A549 (cell line): ENCODE data around the gene SLC35B4. TPM values are rescaled to one million over a fixed set of nuclear protein-coding genes. Genes with fewer than 3 reads are reported as not detected.
A peak's percentile ranks its signal among the peaks of the same experiment; 100 is the strongest.

Source experiments
- ATAC-seq, 2 experiments: fragments of 200-7000 bp in 1 of 2; fragments of >200 bp in 1 of 2; cut with Nextera tagmentation in 1 of 2; cut with Tn5 transposase in 1 of 2; 3 replicates each; pipeline versions ENCODE4 v1.8.0 to v1.9.1; 2018 to 2020; ENCODE audit warnings: mild to moderate bottlenecking in 1 of 2, moderate library complexity in 1 of 2
- CTCF ChIA-PET: fragments of 300-600 bp; sonication (Branson Sonifier 250); formaldehyde crosslinking; extraction: SDS; loops from one replicate; lab custom pipeline; 2021; ENCODE audit warnings: antibody characterized with exemption, inconsistent platforms; lab: Yijun Ruan, JAX
- POLR2A ChIA-PET: fragments of 350-600 bp; formaldehyde crosslinking; extraction: SDS; loops from one replicate; lab custom pipeline; 2021; ENCODE audit warnings: antibody characterized with exemption, inconsistent platforms; lab: Yijun Ruan, JAX
- DNase-seq, 2 experiments: peaks; one replicate each; pipeline versions ENCODE4 v3.0.0 to v3.0.0-alpha.2; 2011 to 2016; ENCODE audit warnings: low read depth in 1 of 2, low spot score in 1 of 2
- FAIRE-seq: peaks from 2 replicates; lab custom pipeline; 2011; peaks lifted over from hg19 to GRCh38; lab: Jason Lieb, UNC
- H3K27ac ChIP-seq, 2 experiments: fragments of >200 bp; sonication (Bioruptor Twin); formaldehyde crosslinking; 3 replicates each; pipeline ENCODE4 v1.5.1; 2016 to 2017
- H3K4me1 ChIP-seq: fragments of >200 bp; sonication (Bioruptor Twin); formaldehyde crosslinking; 3 replicates; pipeline ENCODE4 v1.6.1; 2016
- H3K4me2 ChIP-seq: fragments of >200 bp; sonication (Bioruptor Twin); formaldehyde crosslinking; 3 replicates; pipeline ENCODE4 v1.6.1; 2016
- H3K4me3 ChIP-seq: fragments of >200 bp; sonication (Bioruptor Twin); formaldehyde crosslinking; 3 replicates; pipeline ENCODE4 v1.5.1; 2016
- H3K9me3 ChIP-seq: fragments of >200 bp; sonication (Bioruptor Twin); formaldehyde crosslinking; 3 replicates; pipeline ENCODE4 v1.6.1; 2016
- CHD2 ChIP-seq: fragments of 150-350 bp; IDR thresholded peaks from 2 replicates; pipeline ENCODE4 v1.6.1; 2014; ENCODE audit warnings: low read length; ENCODE audit not compliant: partially characterized antibody
- CHD4 ChIP-seq: fragments of 200-600 bp; sonication (generic); IDR thresholded peaks from 2 replicates; pipeline ENCODE4 v1.6.1; 2016; ENCODE audit warnings: antibody characterized with exemption, mild to moderate bottlenecking, borderline replicate concordance
- CTCF ChIP-seq: fragments of >200 bp; sonication (Bioruptor Twin); formaldehyde crosslinking; IDR thresholded peaks from 3 replicates; pipeline ENCODE4 v1.5.1; 2016
- E2F6 ChIP-seq: IDR thresholded peaks from 2 replicates; pipeline ENCODE4 v1.6.1; 2012; ENCODE audit warnings: low read depth, borderline replicate concordance
- EP300 ChIP-seq, 2 experiments: fragments of >200 bp; sonication (Bioruptor Twin); formaldehyde crosslinking; IDR thresholded peaks; 2 replicates in 1 of 2; 3 replicates in 1 of 2; pipeline ENCODE4 v1.6.1; 2016 to 2017
- ESRRA ChIP-seq: fragments of 150-350 bp; IDR thresholded peaks from 2 replicates; pipeline ENCODE4 v1.6.1; 2014; ENCODE audit warnings: mild to moderate bottlenecking, low read length, borderline replicate concordance
- FOSB ChIP-seq: fragments of 250-450 bp; sonication (Bioruptor Pico); IDR thresholded peaks from 2 replicates; pipeline ENCODE4 v1.5.0; 2020; ENCODE audit warnings: mild to moderate bottlenecking, moderate library complexity
- FOXS1 ChIP-seq: fragments of 250-450 bp; sonication (Bioruptor Pico); IDR thresholded peaks from 2 replicates; pipeline ENCODE4 v1.5.0; 2020; ENCODE audit warnings: mild to moderate bottlenecking, moderate library complexity
- GATA3 ChIP-seq: IDR thresholded peaks from 2 replicates; pipeline ENCODE4 v1.6.1; 2012; ENCODE audit warnings: borderline replicate concordance
- HES2 ChIP-seq: fragments of >200 bp; sonication (Bioruptor Twin); formaldehyde crosslinking; IDR thresholded peaks from 2 replicates; pipeline ENCODE4 v1.6.1; 2016
- HEYL ChIP-seq: fragments of 250-450 bp; sonication (Bioruptor Pico); IDR thresholded peaks from 2 replicates; pipeline ENCODE4 v1.8.0; 2021; ENCODE audit warnings: mild to moderate bottlenecking, moderate library complexity
- HOXB5 ChIP-seq: fragments of 250-450 bp; sonication (Bioruptor Pico); IDR thresholded peaks from 2 replicates; pipeline ENCODE4 v1.5.0; 2020; ENCODE audit warnings: mild to moderate bottlenecking, moderate library complexity
- JUN ChIP-seq, 2 experiments: fragments of >200 bp; sonication (Bioruptor Twin); formaldehyde crosslinking; IDR thresholded peaks; 2 replicates in 1 of 2; 3 replicates in 1 of 2; pipeline ENCODE4 v1.6.1; 2016 to 2017
- JUNB ChIP-seq: fragments of >200 bp; sonication (Bioruptor Twin); formaldehyde crosslinking; IDR thresholded peaks from 2 replicates; pipeline ENCODE4 v1.6.1; 2016
- KDM1A ChIP-seq: fragments of 200-600 bp; sonication (generic); IDR thresholded peaks from 2 replicates; pipeline ENCODE4 v1.6.1; 2016; ENCODE audit warnings: low read depth, mild to moderate bottlenecking
- MAFK ChIP-seq: fragments of 450-650 bp; IDR thresholded peaks from 2 replicates; pipeline ENCODE4 v1.6.1; 2014; ENCODE audit not compliant: partially characterized antibody
- PBX3 ChIP-seq: IDR thresholded peaks from 2 replicates; pipeline ENCODE4 v1.6.1; 2012
- POLR2A ChIP-seq: IDR thresholded peaks from 2 replicates; pipeline ENCODE4 v1.6.1; 2012; ENCODE audit warnings: mild to moderate bottlenecking, low read length
- RAD21 ChIP-seq, 2 experiments: fragments of >200 bp in 1 of 2; sonication (Bioruptor Twin) in 1 of 2; formaldehyde crosslinking in 1 of 2; IDR thresholded peaks in 1 of 2; conservative IDR thresholded peaks in 1 of 2; 2 replicates in 1 of 2; 3 replicates in 1 of 2; pipeline ENCODE4 v1.6.1; 2012 to 2018; ENCODE audit warnings: inconsistent platforms in 1 of 2
- REST ChIP-seq: fragments of 200-600 bp; sonication (generic); IDR thresholded peaks from 2 replicates; pipeline ENCODE4 v1.6.1; 2016; ENCODE audit warnings: antibody characterized with exemption, mild to moderate bottlenecking, moderate library complexity
- SMC3 ChIP-seq: fragments of >200 bp; sonication (Bioruptor Twin); formaldehyde crosslinking; IDR thresholded peaks from 3 replicates; pipeline ENCODE4 v1.6.1; 2018; ENCODE audit warnings: inconsistent platforms
- SREBF2 ChIP-seq: fragments of 450-650 bp; IDR thresholded peaks from 2 replicates; pipeline ENCODE4 v1.6.1; 2014; ENCODE audit warnings: mild to moderate bottlenecking, moderate library complexity
- ZFP36 ChIP-seq: fragments of 450-650 bp; IDR thresholded peaks from 2 replicates; pipeline ENCODE4 v1.6.1; 2014; ENCODE audit warnings: borderline replicate concordance; ENCODE audit not compliant: partially characterized antibody
- ZNF302 ChIP-seq: fragments of 250-450 bp; sonication (Bioruptor Pico); IDR thresholded peaks from 2 replicates; pipeline ENCODE4 v1.9.0; 2021; ENCODE audit warnings: inconsistent platforms, mild to moderate bottlenecking, moderate library complexity
- WGBS: methylation state at CpG from one replicate; pipeline ENCODE4 v1.1.6; 2017; ENCODE audit errors: missing lambda C conversion rate; 5-methylcytosine and 5-hydroxymethylcytosine counted together
- polyA plus RNA-seq, 4 experiments: library from polyadenylated mRNA; depleted of rRNA in 3 of 4; stranded (reverse); fragments of >200 nt; fragmentation: RNase III in 1 of 4; extraction: RNeasy Plus Mini Kit Qiagen cat#74134 plus additional on column Dnase treatment in 1 of 4; gene quantifications; 2 replicates in 3 of 4; 3 replicates in 1 of 4; pipeline ENCODE4 v1.2.3, GENCODE V29; 2011 to 2017

The SLC35B4 gene
- polyA plus RNA-seq, 2 of the 4 experiments (the other 2 are of a cell fraction), result 32.8 to 73.0 TPM

GRCh38 chr7:134262322-134262721, 54.4 kb downstream of the SLC35B4 start:
- no peaks in the 10 kb centered on the region for H3K4me1 ChIP-seq
- DNase-seq (no peak), ATAC-seq (no peak), FAIRE-seq (no peak)
- no peak overlapping the region for H3K4me2 ChIP-seq
- no peak overlapping the region for H3K4me3 ChIP-seq
- peaks cover 3% of the 10 kb centered on the region; the same call in 2 of the 3 replicates for H3K9me3 ChIP-seq
- 85% methylated on average over 4 of the region's 4 CpGs for WGBS
- ChIA-PET POLR2A (no interaction called here), CTCF (interaction anchor here (1.7 kb wide), 1 partner anchor 158 kb away, joined by 3 read pairs; no protein-coding TSS in a partner anchor)
- TF ChIP-seq MAFK, result peak; percentile 81
- no peak for TF ChIP-seq CHD4
- TF ChIP-seq ZFP36, result no peak
- TF ChIP-seq, all 56 proteins: peak for 1
- no peak overlapping the region for H3K27ac ChIP-seq

GRCh38 chr7:134255814-134256213, 60.9 kb downstream of the SLC35B4 start:
- no peak overlapping the region for H3K27ac ChIP-seq
- WGBS, result 56% methylated on average over 5 of the region's 5 CpGs
- peak in 1 of 2 experiments; percentile 24 for DNase-seq
- no peaks in the 10 kb centered on the region for H3K4me1 ChIP-seq
- no peak overlapping the region for H3K4me3 ChIP-seq
- TF ChIP-seq CHD2 (no peak), RAD21 (conservative IDR thresholded peaks at IDR 0.05 in 1 of 2, IDR thresholded peaks at IDR 0.05 in 1 of 2) (peak in 1 of 2 experiments; percentile 38; a peak in 1 of 5 replicates)
- TF ChIP-seq, all 56 proteins: peak for 1
- ChIA-PET POLR2A (no interaction called here), CTCF (interaction anchor here (0.6 to 1.4 kb wide), 4 partner anchors 22 to 256 kb away, joined by 3 to 6 read pairs (median 4); no protein-coding TSS in a partner anchor)
- Histone ChIP-seq H3K9me3 (peaks cover 3% of the 10 kb centered on the region; the same call in 1 of the 3 replicates), H3K4me2 (no peak overlapping the region)
- FAIRE-seq (no peak), ATAC-seq (no peak; a peak in 1 of 6 replicates)

GRCh38 chr7:134254311-134254710, 62.4 kb downstream of the SLC35B4 start:
- no peak for FAIRE-seq
- TF ChIP-seq HEYL (CRISPR knock-in tag) (no peak), JUNB (no peak), ZFP36 (no peak), REST (no peak), ZNF302 (CRISPR knock-in tag) (no peak), FOSB (no peak), POLR2A (no peak), GATA3 (no peak), SREBF2 (no peak), CTCF (peak; percentile 28; the same call in 2 of the 3 replicates), HES2 (no peak), JUN (IDR thresholded peaks at IDR 0.05) (no peak), CHD2 (no peak), PBX3 (no peak), EP300 (IDR thresholded peaks at IDR 0.05) (no peak), SMC3 (0 out of 3 replicates have a peak, but pooled peaks have one; percentile 28), HOXB5 (no peak), FOXS1 (no peak), RAD21 (conservative IDR thresholded peaks at IDR 0.05 in 1 of 2, IDR thresholded peaks at IDR 0.05 in 1 of 2) (peak; percentile 59 to 61), E2F6 (no peak), ESRRA (no peak), KDM1A (no peak)
- H3K27ac ChIP-seq, result no peak overlapping the region
- WGBS, result 82% methylated on average over 3 of the region's 3 CpGs
- no peaks in the 10 kb centered on the region for H3K4me1 ChIP-seq
- ChIA-PET POLR2A (no interaction called here), CTCF (interaction anchor here (0.6 to 1.4 kb wide), 4 partner anchors 41 to 114 kb away, joined by 3 to 6 read pairs (median 4); no protein-coding TSS in a partner anchor)
- ATAC-seq, result peak in 1 of 2 experiments; percentile 71; a peak in 3 of 6 replicates
- no peak overlapping the region for H3K4me3 ChIP-seq
- peaks cover 3% of the 10 kb centered on the region; the same call in 1 of the 3 replicates for H3K9me3 ChIP-seq
- no peak overlapping the region for H3K4me2 ChIP-seq
- DNase-seq, result peak in 1 of 2 experiments; percentile 61
